ENCODE data around the gene ABCA1. TPM values are rescaled to one million over a fixed set of nuclear protein-coding genes. Genes with fewer than 3 reads are reported as not detected.
"Not testable (repeated sequence)": the region's sequence is repeated elsewhere in the genome, so short reads cannot be mapped to it uniquely, and the experiment has no call there.

Gene ABCA1
- polyA plus RNA-seq, 3 donors, result 2.0 to 5.1 (median 2.7) TPM

DNA sequence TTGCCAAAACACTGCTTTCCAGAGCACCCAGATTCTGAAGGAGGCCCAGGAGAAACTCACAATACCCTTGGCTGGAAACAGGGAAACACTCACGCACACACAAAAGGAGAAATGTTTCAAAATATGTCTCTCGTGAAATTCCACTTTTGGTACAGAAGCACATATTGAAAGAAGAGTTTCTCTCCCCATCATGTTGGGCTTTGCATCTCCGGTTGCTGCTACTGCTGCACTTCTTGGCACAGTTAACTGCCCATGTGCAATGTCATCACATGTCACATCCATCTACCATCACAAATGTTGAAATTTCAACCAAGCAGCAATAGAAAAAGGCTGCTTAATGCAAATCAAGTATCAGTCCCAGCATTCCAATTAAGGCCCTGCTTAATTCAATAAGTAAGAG, 72.1 kb downstream of the ABCA1 start:
- H3K79me2 ChIP-seq (ENCODE audit: insufficient read depth, low read length), result no peaks in the 10 kb centered on the region
- no peaks in the 10 kb centered on the region for H3K27me3 Mint-ChIP-seq (ENCODE audit: low read depth in 3 of 3)
- H3K4me1 ChIP-seq (ENCODE audit: control insufficient read depth in 1 of 2, insufficient read depth in 2 of 2, low read length in 2 of 2), result peaks cover 19 to 24% of the 10 kb centered on the region in 2 donors
- no peak overlapping the region for H3K4me3 ChIP-seq (replicated peaks in 1 of 3; ENCODE audit: low read depth in 2 of 3, low read length in 3 of 3)
- TF ChIP-seq, protein P1, sequence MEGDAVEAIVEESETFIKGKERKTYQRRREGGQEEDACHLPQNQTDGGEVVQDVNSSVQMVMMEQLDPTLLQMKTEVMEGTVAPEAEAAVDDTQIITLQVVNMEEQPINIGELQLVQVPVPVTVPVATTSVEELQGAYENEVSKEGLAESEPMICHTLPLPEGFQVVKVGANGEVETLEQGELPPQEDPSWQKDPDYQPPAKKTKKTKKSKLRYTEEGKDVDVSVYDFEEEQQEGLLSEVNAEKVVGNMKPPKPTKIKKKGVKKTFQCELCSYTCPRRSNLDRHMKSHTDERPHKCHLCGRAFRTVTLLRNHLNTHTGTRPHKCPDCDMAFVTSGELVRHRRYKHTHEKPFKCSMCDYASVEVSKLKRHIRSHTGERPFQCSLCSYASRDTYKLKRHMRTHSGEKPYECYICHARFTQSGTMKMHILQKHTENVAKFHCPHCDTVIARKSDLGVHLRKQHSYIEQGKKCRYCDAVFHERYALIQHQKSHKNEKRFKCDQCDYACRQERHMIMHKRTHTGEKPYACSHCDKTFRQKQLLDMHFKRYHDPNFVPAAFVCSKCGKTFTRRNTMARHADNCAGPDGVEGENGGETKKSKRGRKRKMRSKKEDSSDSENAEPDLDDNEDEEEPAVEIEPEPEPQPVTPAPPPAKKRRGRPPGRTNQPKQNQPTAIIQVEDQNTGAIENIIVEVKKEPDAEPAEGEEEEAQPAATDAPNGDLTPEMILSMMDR (IDR thresholded peaks at IDR 0.05), result no peak
- 54% methylated on average over 3 of the region's 3 CpGs for WGBS (ENCODE audit: insufficient coverage)
- no peak overlapping the region for H3K9ac ChIP-seq (ENCODE audit: insufficient read depth, low read length, poor library complexity, severe bottlenecking)
- H3K27ac Mint-ChIP-seq, result no peak overlapping the region
- H3K36me3 ChIP-seq (replicated peaks in 1 of 2; ENCODE audit: control insufficient read depth in 1 of 2, insufficient read depth in 2 of 2, low read length in 2 of 2), result peaks cover 35 to 59% of the 10 kb centered on the region in 2 donors
- H3K4me3 Mint-ChIP-seq, result no peak overlapping the region
- no peaks in the 10 kb centered on the region for H3K9me3 ChIP-seq (replicated peaks in 1 of 2; ENCODE audit: control insufficient read depth in 1 of 2, insufficient read depth in 1 of 2, low read length in 2 of 2)
- no peak for DNase-seq
- no peak overlapping the region for H3K27ac ChIP-seq (ENCODE audit: low read depth in 1 of 2, low read length in 2 of 2)
- peaks cover 24% of the 10 kb centered on the region for H3K4me1 Mint-ChIP-seq
- H3K9me3 Mint-ChIP-seq, result no peaks in the 10 kb centered on the region
- intact Hi-C loops (cut with micrococcal nuclease), result no loop called here
- no peaks in the 10 kb centered on the region for H4K20me1 ChIP-seq (ENCODE audit: insufficient read depth, low read length)
- H3K4me2 ChIP-seq (replicated peaks; ENCODE audit: extremely low read depth, low read length, poor library complexity, severe bottlenecking), result no peak overlapping the region
- H2AFZ ChIP-seq (ENCODE audit: insufficient read depth, low read depth, low read length, poor library complexity, severe bottlenecking), result no peak overlapping the region
- H3K27me3 ChIP-seq (ENCODE audit: control insufficient read depth in 2 of 2, insufficient read depth in 2 of 2, low read length in 2 of 2), result no peaks in the 10 kb centered on the region
- H3K36me3 Mint-ChIP-seq, result peaks cover 54 to 75% of the 10 kb centered on the region in 2 donors

DNA sequence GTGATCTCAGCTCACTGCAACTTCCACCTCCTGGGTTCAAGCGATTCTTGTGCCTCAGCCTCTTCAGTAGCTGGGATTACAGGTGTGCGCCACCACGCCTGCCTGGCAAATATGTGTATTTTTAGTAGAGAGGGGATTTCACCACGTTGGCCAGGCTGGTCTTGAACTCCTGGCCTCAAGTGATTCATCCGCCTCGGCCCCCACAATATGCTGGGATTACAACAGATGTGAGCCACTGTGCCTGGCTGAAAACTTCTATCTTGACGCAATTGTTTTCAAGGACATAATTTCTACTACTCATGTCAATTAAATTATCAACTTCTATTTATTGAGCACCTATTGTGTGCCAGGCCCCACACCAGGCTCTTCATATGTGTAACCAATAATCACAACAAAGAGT, 72.7 kb downstream of the ABCA1 start:
- peaks cover 54 to 77% of the 10 kb centered on the region in 2 donors for H3K36me3 Mint-ChIP-seq
- H3K27ac Mint-ChIP-seq, result not testable (repeated sequence)

More for the DNA sequence above, 72.7 kb downstream of the ABCA1 start:
- peaks cover 19 to 24% of the 10 kb centered on the region in 2 donors for H3K4me1 ChIP-seq (ENCODE audit: control insufficient read depth in 1 of 2, insufficient read depth in 2 of 2, low read length in 2 of 2)
- H3K27me3 Mint-ChIP-seq (ENCODE audit: low read depth in 3 of 3); H3K79me2 ChIP-seq (ENCODE audit: insufficient read depth, low read length); H3K27me3 ChIP-seq (ENCODE audit: control insufficient read depth in 2 of 2, insufficient read depth in 2 of 2, low read length in 2 of 2); H2AFZ ChIP-seq (ENCODE audit: insufficient read depth, low read depth, low read length, poor library complexity, severe bottlenecking); H3K9ac ChIP-seq (ENCODE audit: insufficient read depth, low read length, poor library complexity, severe bottlenecking); H4K20me1 ChIP-seq (ENCODE audit: insufficient read depth, low read length); H3K4me3 ChIP-seq (replicated peaks in 1 of 3; ENCODE audit: low read depth in 2 of 3, low read length in 3 of 3); H3K9me3 Mint-ChIP-seq; H3K9me3 ChIP-seq (replicated peaks in 1 of 2; ENCODE audit: control insufficient read depth in 1 of 2, insufficient read depth in 1 of 2, low read length in 2 of 2); H3K27ac ChIP-seq (ENCODE audit: low read depth in 1 of 2, low read length in 2 of 2); intact Hi-C loops (cut with micrococcal nuclease); H3K4me2 ChIP-seq (replicated peaks; ENCODE audit: extremely low read depth, low read length, poor library complexity, severe bottlenecking); DNase-seq; H3K4me3 Mint-ChIP-seq: not testable (repeated sequence)
- 87% methylated on average over 5 of the region's 7 CpGs for WGBS (ENCODE audit: insufficient coverage)
- peaks cover 35 to 59% of the 10 kb centered on the region in 2 donors for H3K36me3 ChIP-seq (replicated peaks in 1 of 2; ENCODE audit: control insufficient read depth in 1 of 2, insufficient read depth in 2 of 2, low read length in 2 of 2)
- peaks cover 26% of the 10 kb centered on the region for H3K4me1 Mint-ChIP-seq

Data from CD14-positive monocyte (primary cell).